Measurements from ENCODE around the gene P2RX3. TPM values are rescaled to one million over a fixed set of nuclear protein-coding genes. Genes with fewer than 3 reads are reported as not detected.

P2RX3 gene
- total RNA-seq, 2 experiments from 2014 or later, result not detected

- Histone ChIP-seq H3K4me2 (ENCODE audit: low read length) (no peak overlapping the region), H3K36me3 (ENCODE audit: insufficient read depth, low read length) (no peaks in the 10 kb centered on the region), H3K79me2 (ENCODE audit: insufficient read depth, low read depth, low read length) (no peaks in the 10 kb centered on the region), H2AFZ (ENCODE audit: low read length) (no peak overlapping the region), H3K4me1 (ENCODE audit: insufficient read depth, low read length, poor library complexity, severe bottlenecking) (no peaks in the 10 kb centered on the region), H3K9me2 (ENCODE audit: insufficient read depth, low read length) (no peaks in the 10 kb centered on the region), H3K4me3 (ENCODE audit: low read depth, low read length, poor library complexity, severe bottlenecking) (no peak overlapping the region), H3K27ac (ENCODE audit: low read depth, low read length, poor library complexity, severe bottlenecking) (no peak overlapping the region), H4K20me1 (ENCODE audit: insufficient read depth, low read length) (no peaks in the 10 kb centered on the region), H3K9me3 (ENCODE audit: low read length) (no peaks in the 10 kb centered on the region)
- POLR2A ChIA-PET, result interaction anchor here (1.2 kb wide), 1 partner anchor 373 kb away, joined by 3 read pairs; no protein-coding TSS in a partner anchor
- no peak for DNase-seq (ENCODE audit: low spot score)
- intact Hi-C loops (cut with micrococcal nuclease; ENCODE audit: unreplicated experiment), result no loop called here
- CTCF ChIA-PET (ENCODE audit: unreplicated experiment), result interaction anchor here (0.6 kb wide), 1 partner anchor 37 kb away, joined by 3 read pairs; no protein-coding TSS in a partner anchor
- no TSS peak for BruUV-seq (replicated peaks)
- TF ChIP-seq EZH2phosphoT487 (IDR thresholded peaks at IDR 0.05; ENCODE audit: borderline replicate concordance, low read depth, low read length) (no peak), CTCF (conservative IDR thresholded peaks at IDR 0.05; ENCODE audit: low read length) (no peak)
These were observed 25.3 kb downstream of the P2RX3 start for GRCh38 chr11:57363131-57364080.

GRCh38 chr11:57364851-57365660 is 26.9 kb downstream of the P2RX3 start:
- no peaks in the 10 kb centered on the region for H4K20me1 ChIP-seq (ENCODE audit: insufficient read depth, low read length)
- H2AFZ ChIP-seq (ENCODE audit: low read length), result no peak overlapping the region
- H3K9me2 ChIP-seq (ENCODE audit: insufficient read depth, low read length), result no peaks in the 10 kb centered on the region
- BruUV-seq (replicated peaks), result no TSS peak
- H3K9me3 ChIP-seq (ENCODE audit: low read length), result no peaks in the 10 kb centered on the region
- POLR2A ChIA-PET, result no interaction called here
- no peak for DNase-seq (ENCODE audit: low spot score)
- TF ChIP-seq EZH2phosphoT487 (IDR thresholded peaks at IDR 0.05; ENCODE audit: borderline replicate concordance, low read depth, low read length) (no peak), CTCF (conservative IDR thresholded peaks at IDR 0.05; ENCODE audit: low read length) (no peak)
- no peak overlapping the region for H3K4me3 ChIP-seq (ENCODE audit: low read depth, low read length, poor library complexity, severe bottlenecking)
- no peaks in the 10 kb centered on the region for H3K79me2 ChIP-seq (ENCODE audit: insufficient read depth, low read depth, low read length)
- intact Hi-C loops (cut with micrococcal nuclease; ENCODE audit: unreplicated experiment), result no loop called here
- no peak overlapping the region for H3K4me2 ChIP-seq (ENCODE audit: low read length)
- CTCF ChIA-PET (ENCODE audit: unreplicated experiment), result interaction anchor here (0.6 kb wide), 1 partner anchor 19 kb away, joined by 6 read pairs; no protein-coding TSS in a partner anchor
- no peak overlapping the region for H3K27ac ChIP-seq (ENCODE audit: low read depth, low read length, poor library complexity, severe bottlenecking)
- no peaks in the 10 kb centered on the region for H3K36me3 ChIP-seq (ENCODE audit: insufficient read depth, low read length)
- no peaks in the 10 kb centered on the region for H3K4me1 ChIP-seq (ENCODE audit: insufficient read depth, low read length, poor library complexity, severe bottlenecking)
